ENCODE data around the gene OSBPL8.
"Not testable (repeated sequence)": the region's sequence is repeated elsewhere in the genome, so short reads cannot be mapped to it uniquely, and the experiment has no call there.

Gene OSBPL8

GRCh38 chr12:76511116-76511716 lies 48.4 kb downstream of the OSBPL8 start:
- H3K36me3 ChIP-seq (ENCODE audit: control insufficient read depth in 5 of 5, insufficient read depth in 5 of 5, low read length in 5 of 5); H3K27me3 ChIP-seq (ENCODE audit: control insufficient read depth in 5 of 5, insufficient read depth in 4 of 5, low read length in 5 of 5); H3K9me3 ChIP-seq (ENCODE audit: control insufficient read depth in 5 of 5, low read length in 5 of 5); H3K27ac ChIP-seq (ENCODE audit: low read depth, low read length); H3K4me3 ChIP-seq (ENCODE audit: low read depth in 1 of 5, low read length in 5 of 5); H3K4me1 ChIP-seq (ENCODE audit: control insufficient read depth in 5 of 5, insufficient read depth in 5 of 5, low read length in 5 of 5); H3K9ac ChIP-seq (ENCODE audit: low read length in 5 of 5): not testable (repeated sequence)

DNA sequence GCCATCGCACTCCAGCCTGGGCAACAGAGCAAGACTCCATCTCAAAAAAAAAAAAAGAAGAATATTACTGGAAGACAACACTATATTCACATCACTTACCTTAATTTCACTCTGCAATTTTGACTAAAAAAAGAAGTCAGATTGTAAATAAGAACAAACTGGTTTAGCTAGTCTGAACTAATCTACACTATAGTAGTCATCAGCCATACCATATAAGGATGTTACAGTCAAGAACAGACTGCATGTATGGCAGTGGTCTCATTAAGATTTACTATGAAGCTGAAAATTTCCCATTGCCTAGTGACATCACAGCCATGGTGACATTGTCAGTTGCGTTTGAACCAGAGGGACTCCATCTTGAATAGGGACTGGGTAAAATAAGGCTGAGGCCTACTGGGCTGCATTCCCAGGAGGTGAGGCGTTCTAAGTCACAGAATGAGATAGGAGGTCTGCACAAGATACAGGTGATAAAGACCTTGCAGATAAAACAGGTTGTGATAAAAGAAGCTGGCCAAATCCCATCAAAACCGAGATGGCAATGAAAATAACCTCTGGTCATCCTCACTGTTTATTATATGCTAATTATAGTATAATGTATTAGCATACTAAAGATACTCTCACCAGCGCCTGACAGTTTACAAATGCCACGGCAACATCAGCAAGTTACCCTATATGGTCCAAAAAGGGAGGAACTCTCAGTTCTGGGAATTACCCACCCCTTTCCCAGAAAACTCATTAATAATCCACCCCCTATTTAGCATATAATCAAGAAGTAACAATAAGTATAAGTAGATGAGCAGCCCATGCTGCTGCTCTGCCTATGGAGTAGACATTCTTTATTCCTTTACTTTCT lies 51.2 kb downstream of the OSBPL8 start:
- Histone ChIP-seq H3K4me3 (ENCODE audit: low read depth in 1 of 5, low read length in 5 of 5) (no peak overlapping the region), H3K27me3 (ENCODE audit: control insufficient read depth in 5 of 5, insufficient read depth in 4 of 5, low read length in 5 of 5) (no peaks in the 10 kb centered on the region), H3K9ac (ENCODE audit: low read length in 5 of 5) (no peak overlapping the region), H3K4me1 (ENCODE audit: control insufficient read depth in 5 of 5, insufficient read depth in 5 of 5, low read length in 5 of 5) (peaks cover 0 to 6% (median 0%) of the 10 kb centered on the region in 5 donors), H3K36me3 (ENCODE audit: control insufficient read depth in 5 of 5, insufficient read depth in 5 of 5, low read length in 5 of 5) (no peaks in the 10 kb centered on the region), H3K9me3 (ENCODE audit: control insufficient read depth in 5 of 5, low read length in 5 of 5) (peaks cover 0 to 3% (median 0%) of the 10 kb centered on the region in 5 donors), H3K27ac (ENCODE audit: low read depth, low read length) (no peak overlapping the region)

DNA sequence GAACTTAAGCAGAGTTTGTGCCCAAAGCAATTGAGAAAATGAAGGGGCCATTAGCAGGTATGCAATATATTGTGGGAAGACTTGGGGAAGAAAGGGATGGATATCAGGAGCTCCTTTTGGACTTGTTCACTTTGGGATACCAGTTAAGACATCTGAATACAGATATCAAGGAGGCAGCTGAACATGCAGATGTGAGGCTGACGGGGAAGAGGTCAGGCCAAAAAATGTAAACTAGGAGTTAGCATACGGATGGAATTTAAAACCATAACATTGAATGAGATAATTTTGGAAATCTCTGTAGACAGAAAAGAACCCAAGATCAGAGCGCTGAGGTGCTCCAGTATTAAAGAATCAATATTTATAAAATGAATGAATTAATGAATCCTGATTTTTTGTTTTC lies 53.4 kb downstream of the OSBPL8 start:
- H3K36me3 ChIP-seq (ENCODE audit: control insufficient read depth in 5 of 5, insufficient read depth in 5 of 5, low read length in 5 of 5), result peaks cover 0 to 4% (median 0%) of the 10 kb centered on the region in 5 donors
- H3K4me1 ChIP-seq (ENCODE audit: control insufficient read depth in 5 of 5, insufficient read depth in 5 of 5, low read length in 5 of 5), result peaks cover 0 to 6% (median 0%) of the 10 kb centered on the region in 5 donors
- no peak overlapping the region for H3K27ac ChIP-seq (ENCODE audit: low read depth, low read length)
- peaks cover 0 to 5% (median 0%) of the 10 kb centered on the region in 5 donors for H3K9me3 ChIP-seq (ENCODE audit: control insufficient read depth in 5 of 5, low read length in 5 of 5)
- H3K4me3 ChIP-seq (ENCODE audit: low read depth in 1 of 5, low read length in 5 of 5), result no peak overlapping the region
- no peaks in the 10 kb centered on the region for H3K27me3 ChIP-seq (ENCODE audit: control insufficient read depth in 5 of 5, insufficient read depth in 4 of 5, low read length in 5 of 5)
- no peak overlapping the region for H3K9ac ChIP-seq (ENCODE audit: low read length in 5 of 5)

DNA sequence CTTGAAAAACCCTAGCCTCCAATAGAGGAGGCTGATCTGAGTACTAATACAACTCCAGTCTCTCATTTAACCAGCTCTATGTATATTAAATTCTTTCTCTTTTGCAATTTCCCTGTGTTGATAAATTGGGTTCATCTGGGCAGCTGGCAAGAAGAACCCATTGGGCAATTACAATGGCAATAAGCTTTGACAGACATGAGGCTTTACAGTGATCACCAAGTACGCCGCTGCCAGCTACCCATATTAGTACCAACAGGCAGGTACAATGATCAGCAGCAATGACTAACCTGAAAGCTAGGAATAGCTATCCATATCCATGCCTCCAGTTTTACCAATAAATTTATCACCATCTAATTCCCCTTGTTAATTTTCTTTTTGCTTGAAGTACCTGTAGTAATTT lies 54.5 kb downstream of the OSBPL8 start:
- Histone ChIP-seq H3K36me3 (ENCODE audit: control insufficient read depth in 5 of 5, insufficient read depth in 5 of 5, low read length in 5 of 5) (peaks cover 0 to 4% (median 0%) of the 10 kb centered on the region in 5 donors), H3K9ac (ENCODE audit: low read length in 5 of 5) (no peak overlapping the region), H3K27ac (ENCODE audit: low read depth, low read length) (no peak overlapping the region), H3K4me3 (ENCODE audit: low read depth in 1 of 5, low read length in 5 of 5) (no peak overlapping the region), H3K27me3 (ENCODE audit: control insufficient read depth in 5 of 5, insufficient read depth in 4 of 5, low read length in 5 of 5) (no peaks in the 10 kb centered on the region), H3K9me3 (ENCODE audit: control insufficient read depth in 5 of 5, low read length in 5 of 5) (peaks cover 0 to 5% (median 0%) of the 10 kb centered on the region in 5 donors), H3K4me1 (ENCODE audit: control insufficient read depth in 5 of 5, insufficient read depth in 5 of 5, low read length in 5 of 5) (peaks cover 0 to 6% (median 0%) of the 10 kb centered on the region in 5 donors)

- H3K27ac ChIP-seq (ENCODE audit: low read depth, low read length), result no peak overlapping the region
- H3K36me3 ChIP-seq (ENCODE audit: control insufficient read depth in 5 of 5, insufficient read depth in 5 of 5, low read length in 5 of 5), result peaks cover 0 to 4% (median 0%) of the 10 kb centered on the region in 5 donors
- peaks cover 0 to 5% (median 0%) of the 10 kb centered on the region in 5 donors for H3K9me3 ChIP-seq (ENCODE audit: control insufficient read depth in 5 of 5, low read length in 5 of 5)
- no peak overlapping the region for H3K9ac ChIP-seq (ENCODE audit: low read length in 5 of 5)
- H3K27me3 ChIP-seq (ENCODE audit: control insufficient read depth in 5 of 5, insufficient read depth in 4 of 5, low read length in 5 of 5), result no peaks in the 10 kb centered on the region
- peaks cover 0 to 6% (median 0%) of the 10 kb centered on the region in 5 donors for H3K4me1 ChIP-seq (ENCODE audit: control insufficient read depth in 5 of 5, insufficient read depth in 5 of 5, low read length in 5 of 5)
- no peak overlapping the region for H3K4me3 ChIP-seq (ENCODE audit: low read depth in 1 of 5, low read length in 5 of 5)
Measured at GRCh38 chr12:76504606-76505005, 55.0 kb downstream of the OSBPL8 start.

DNA sequence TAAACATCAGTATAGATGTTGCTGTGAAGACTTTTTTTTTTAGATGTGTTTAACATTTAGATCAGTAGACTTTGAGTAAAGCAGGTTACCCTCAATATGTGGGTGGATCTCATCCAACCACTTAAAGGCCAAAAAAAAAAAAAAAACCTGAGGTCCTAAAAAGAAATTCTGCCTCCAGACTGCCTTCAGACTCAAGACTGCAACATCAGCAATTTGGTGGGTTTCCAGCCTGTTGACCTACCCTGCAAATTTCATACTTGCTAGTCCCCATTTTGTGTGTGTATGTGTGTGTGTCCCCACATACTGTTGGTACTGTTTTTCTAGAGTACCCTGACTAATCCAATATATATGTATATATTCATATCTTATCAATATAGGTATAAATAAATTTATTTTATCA lies 55.6 kb downstream of the OSBPL8 start:
- H3K27ac ChIP-seq (ENCODE audit: low read depth, low read length), result no peak overlapping the region
- H3K4me3 ChIP-seq (ENCODE audit: low read depth in 1 of 5, low read length in 5 of 5), result no peak overlapping the region
- no peak overlapping the region for H3K9ac ChIP-seq (ENCODE audit: low read length in 5 of 5)
- H3K9me3 ChIP-seq (ENCODE audit: control insufficient read depth in 5 of 5, low read length in 5 of 5), result peaks cover 0 to 5% (median 0%) of the 10 kb centered on the region in 5 donors
- H3K4me1 ChIP-seq (ENCODE audit: control insufficient read depth in 5 of 5, insufficient read depth in 5 of 5, low read length in 5 of 5), result peaks cover 0 to 6% (median 0%) of the 10 kb centered on the region in 5 donors
- peaks cover 0 to 4% (median 0%) of the 10 kb centered on the region in 5 donors for H3K36me3 ChIP-seq (ENCODE audit: control insufficient read depth in 5 of 5, insufficient read depth in 5 of 5, low read length in 5 of 5)
- H3K27me3 ChIP-seq (ENCODE audit: control insufficient read depth in 5 of 5, insufficient read depth in 4 of 5, low read length in 5 of 5), result no peaks in the 10 kb centered on the region

DNA sequence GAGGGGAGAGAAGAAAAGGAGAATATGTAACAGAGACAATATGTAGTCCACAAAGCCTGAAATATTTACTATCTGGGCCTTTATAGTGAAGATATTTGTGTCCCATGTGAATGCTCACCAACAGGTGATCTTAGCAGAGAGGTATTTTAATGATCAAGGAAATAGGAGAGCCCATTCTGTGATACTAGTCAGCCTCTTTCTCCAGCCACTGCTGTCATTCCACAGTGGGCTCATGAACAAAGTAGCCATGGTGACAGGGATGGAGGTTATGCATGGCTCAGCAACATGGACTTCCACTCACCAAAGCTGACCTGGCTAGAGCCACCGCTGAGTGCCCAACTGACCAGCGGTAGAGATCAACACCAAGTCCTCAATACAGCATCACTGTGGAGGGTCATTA lies 58.2 kb downstream of the OSBPL8 start:
- Histone ChIP-seq H3K4me1 (ENCODE audit: control insufficient read depth in 5 of 5, insufficient read depth in 5 of 5, low read length in 5 of 5) (peaks cover 0 to 6% (median 0%) of the 10 kb centered on the region in 5 donors), H3K9me3 (ENCODE audit: control insufficient read depth in 5 of 5, low read length in 5 of 5) (peaks cover 0 to 5% (median 0%) of the 10 kb centered on the region in 5 donors), H3K9ac (ENCODE audit: low read length in 5 of 5) (no peak overlapping the region), H3K27me3 (ENCODE audit: control insufficient read depth in 5 of 5, insufficient read depth in 4 of 5, low read length in 5 of 5) (no peaks in the 10 kb centered on the region), H3K36me3 (ENCODE audit: control insufficient read depth in 5 of 5, insufficient read depth in 5 of 5, low read length in 5 of 5) (peaks cover 0 to 4% (median 0%) of the 10 kb centered on the region in 5 donors), H3K4me3 (ENCODE audit: low read depth in 1 of 5, low read length in 5 of 5) (no peak overlapping the region), H3K27ac (ENCODE audit: low read depth, low read length) (no peak overlapping the region)

DNA sequence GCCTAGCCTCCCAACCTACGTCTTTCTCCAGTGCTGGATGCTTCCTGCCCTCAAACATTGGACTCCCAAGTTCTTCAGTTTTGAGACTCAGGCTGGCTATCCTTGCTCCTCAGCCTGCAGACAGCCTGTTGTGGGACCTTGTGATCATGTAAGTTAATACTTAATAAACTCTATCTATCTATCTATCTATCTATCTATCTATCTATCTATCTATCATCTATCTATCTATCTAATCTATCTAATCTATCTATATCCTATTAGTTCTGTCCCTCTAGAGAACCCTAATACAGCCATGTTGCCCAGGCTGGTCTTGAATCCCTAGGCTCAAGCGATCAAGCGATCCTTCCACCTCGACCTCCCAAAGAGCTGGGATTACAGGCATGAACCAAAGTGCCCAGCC lies 60.4 kb downstream of the OSBPL8 start:
- not testable (repeated sequence) for H3K9ac ChIP-seq (ENCODE audit: low read length in 5 of 5); H3K27me3 ChIP-seq (ENCODE audit: control insufficient read depth in 5 of 5, insufficient read depth in 4 of 5, low read length in 5 of 5); H3K4me1 ChIP-seq (ENCODE audit: control insufficient read depth in 5 of 5, insufficient read depth in 5 of 5, low read length in 5 of 5); H3K36me3 ChIP-seq (ENCODE audit: control insufficient read depth in 5 of 5, insufficient read depth in 5 of 5, low read length in 5 of 5); H3K4me3 ChIP-seq (ENCODE audit: low read depth in 1 of 5, low read length in 5 of 5); H3K9me3 ChIP-seq (ENCODE audit: control insufficient read depth in 5 of 5, low read length in 5 of 5); H3K27ac ChIP-seq (ENCODE audit: low read depth, low read length)

DNA sequence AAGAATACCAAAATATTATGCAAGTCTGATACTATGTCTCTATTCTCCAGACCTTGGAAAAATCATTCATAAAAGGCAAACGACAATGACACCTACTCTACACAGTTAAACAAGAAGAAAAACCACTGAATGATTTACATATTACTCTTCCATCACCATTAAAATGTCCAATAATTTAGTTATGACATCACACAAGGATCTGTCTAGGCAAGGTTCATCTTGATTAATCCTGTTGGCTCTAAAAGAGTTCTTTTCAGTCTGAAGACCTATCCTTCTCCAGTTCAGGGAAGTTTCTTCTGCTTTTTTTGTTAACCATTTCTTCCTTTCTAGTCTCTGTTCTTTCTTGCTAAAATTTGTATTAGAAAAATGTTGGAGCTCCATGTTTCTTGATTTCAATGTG lies 64.0 kb downstream of the OSBPL8 start:
- Histone ChIP-seq H3K9me3 (ENCODE audit: control insufficient read depth in 5 of 5, low read length in 5 of 5) (peaks cover 0 to 16% (median 12%) of the 10 kb centered on the region in 5 donors), H3K36me3 (ENCODE audit: control insufficient read depth in 5 of 5, insufficient read depth in 5 of 5, low read length in 5 of 5) (peaks cover 0 to 4% (median 4%) of the 10 kb centered on the region in 5 donors), H3K27ac (ENCODE audit: low read depth, low read length) (no peak overlapping the region), H3K9ac (ENCODE audit: low read length in 5 of 5) (no peak overlapping the region), H3K27me3 (ENCODE audit: control insufficient read depth in 5 of 5, insufficient read depth in 4 of 5, low read length in 5 of 5) (no peaks in the 10 kb centered on the region), H3K4me1 (ENCODE audit: control insufficient read depth in 5 of 5, insufficient read depth in 5 of 5, low read length in 5 of 5) (peaks cover 0 to 2% (median 0%) of the 10 kb centered on the region in 5 donors), H3K4me3 (ENCODE audit: low read depth in 1 of 5, low read length in 5 of 5) (no peak overlapping the region)

GRCh38 chr12:76491292-76491691 lies 68.3 kb downstream of the OSBPL8 start:
- peaks cover 0 to 11% (median 4%) of the 10 kb centered on the region in 5 donors for H3K36me3 ChIP-seq (ENCODE audit: control insufficient read depth in 5 of 5, insufficient read depth in 5 of 5, low read length in 5 of 5)
- H3K4me3 ChIP-seq (ENCODE audit: low read depth in 1 of 5, low read length in 5 of 5), result no peak overlapping the region
- H3K4me1 ChIP-seq (ENCODE audit: control insufficient read depth in 5 of 5, insufficient read depth in 5 of 5, low read length in 5 of 5), result peaks cover 0 to 4% (median 0%) of the 10 kb centered on the region in 5 donors

More at GRCh38 chr12:76491292-76491691, 68.3 kb downstream of the OSBPL8 start:
- Histone ChIP-seq H3K27me3 (ENCODE audit: control insufficient read depth in 5 of 5, insufficient read depth in 4 of 5, low read length in 5 of 5) (no peaks in the 10 kb centered on the region), H3K9me3 (ENCODE audit: control insufficient read depth in 5 of 5, low read length in 5 of 5) (peaks cover 0 to 16% (median 12%) of the 10 kb centered on the region in 5 donors), H3K9ac (ENCODE audit: low read length in 5 of 5) (no peak overlapping the region), H3K27ac (ENCODE audit: low read depth, low read length) (no peak overlapping the region)
